ENCODE data around the gene RENBP. TPM values are rescaled to one million over a fixed set of nuclear protein-coding genes. Genes with fewer than 3 reads are reported as not detected.

The RENBP gene
- total and polyA plus RNA-seq, 9 of the 15 experiments (the other 6 are each of a cell fraction or from before 2014, with no cell fraction given) = 0.07 to 14.8 (median 10.6) TPM; not detected in 1

- TF ChIP-seq ELK3 (CRISPR knock-in tag; IDR thresholded peaks at IDR 0.05) (no peak), SRF (CRISPR knock-in tag; IDR thresholded peaks at IDR 0.05) (peak; percentile 88 to 98), LEF1 (IDR thresholded peaks at IDR 0.05) (no peak), POLR2G (IDR thresholded peaks at IDR 0.05; ENCODE audit: low read depth, low read length) (peak; percentile 72), MAZ (CRISPR knock-in tag; conservative IDR thresholded peaks at IDR 0.05 in 1 of 2, IDR thresholded peaks at IDR 0.05 in 1 of 2) (peak in 1 of 2 experiments; percentile 16; a peak in 1 of 4 replicates), CC2D1A (IDR thresholded peaks at IDR 0.05) (0 out of 2 replicates have a peak, but pooled peaks have one; percentile 30), TFAP4 (CRISPR knock-in tag; IDR thresholded peaks at IDR 0.05; ENCODE audit: borderline replicate concordance) (peak; percentile 43; the same call in 1 of the 2 replicates), ZNF592 (IDR thresholded peaks at IDR 0.05) (0 out of 2 replicates have a peak, but pooled peaks have one; percentile 41), NR2C2 (CRISPR knock-in tag; IDR thresholded peaks at IDR 0.05) (0 out of 2 replicates have a peak, but pooled peaks have one; percentile 34), NR2C2 (tag; IDR thresholded peaks at IDR 0.05) (no peak), NBN (IDR thresholded peaks at IDR 0.05; ENCODE audit: low read depth) (no peak), POLR2A (conservative IDR thresholded peaks at IDR 0.05) (peak; percentile 45; the same call in 1 of the 2 replicates), E2F8 (IDR thresholded peaks at IDR 0.05; ENCODE audit: low read depth, partially characterized antibody) (peak; percentile 53), ZKSCAN1 (IDR thresholded peaks at IDR 0.05; ENCODE audit: low read depth, low read length) (0 out of 2 replicates have a peak, but pooled peaks have one; percentile 24), HIVEP1 (CRISPR knock-in tag; IDR thresholded peaks at IDR 0.05) (no peak), RAD21 (CRISPR knock-in tag; conservative IDR thresholded peaks at IDR 0.05 in 1 of 2, IDR thresholded peaks at IDR 0.05 in 1 of 2) (peak; percentile 70 to 76), ZFP91 (CRISPR knock-in tag; IDR thresholded peaks at IDR 0.05) (peak; percentile 50; the same call in 1 of the 2 replicates)
Observed at GRCh38 chrX:153953342-153953830, 8.9 kb upstream of the RENBP start (continued).
